Measurements from ENCODE around the gene FGD2. TPM values are rescaled to one million over a fixed set of nuclear protein-coding genes. Genes with fewer than 3 reads are reported as not detected.

FGD2 gene
- total and polyA plus RNA-seq, 2 of the 4 experiments (the other 2 are of a cell fraction), result 0.07 TPM; not detected in 1

DNA sequence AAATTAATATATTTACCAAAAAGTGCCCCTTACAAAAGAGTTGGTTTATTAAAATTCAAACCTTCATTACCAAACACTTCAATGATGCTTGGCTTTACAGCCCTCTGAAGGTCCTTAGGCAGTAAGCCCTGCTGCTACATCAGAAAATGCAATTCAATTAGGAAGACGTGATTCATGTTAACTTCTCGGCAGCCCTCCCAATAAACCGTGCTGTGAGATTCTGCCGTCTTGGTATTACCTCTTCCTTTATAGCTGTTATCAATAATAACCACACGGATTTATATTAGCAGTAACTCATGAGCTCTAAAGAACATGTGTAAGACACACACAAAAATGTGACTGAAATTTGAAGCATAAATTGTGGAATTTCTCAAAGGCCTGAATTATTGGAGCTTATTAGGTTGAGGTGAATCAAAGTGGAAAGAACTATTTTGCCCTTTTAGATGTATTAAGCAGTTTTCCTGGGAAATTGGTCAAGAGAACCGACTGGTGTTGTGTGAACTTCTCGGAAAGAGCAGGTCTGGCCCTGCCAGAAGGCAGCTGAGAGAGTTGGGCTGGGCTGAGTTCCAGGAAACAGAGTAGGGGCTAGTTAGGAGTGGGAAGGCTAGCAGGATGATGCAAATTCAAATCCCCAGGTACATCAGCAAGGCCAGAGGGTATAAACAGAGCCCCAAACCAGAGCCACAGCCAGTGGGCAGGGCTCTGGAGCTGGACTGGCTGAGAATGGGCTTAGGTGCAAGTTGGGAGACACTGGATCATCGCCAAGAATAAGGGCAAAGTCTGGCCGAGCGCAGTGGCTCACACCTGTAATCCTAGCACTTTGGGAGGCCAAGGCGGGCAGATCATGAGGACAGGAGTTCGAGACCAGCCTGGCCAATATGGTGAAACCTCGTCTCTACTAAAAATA, 33.1 kb downstream of the FGD2 start:
- no peak overlapping the region for H2AFZ ChIP-seq (replicated peaks; ENCODE audit: low read length, poor library complexity)
- no peak overlapping the region for H3K23ac ChIP-seq (ENCODE audit: low read depth, low read length)
- intact Hi-C loops (cut with micrococcal nuclease), result no loop called here
- no peaks in the 10 kb centered on the region for H3K9me1 ChIP-seq (ENCODE audit: insufficient read depth, low read length)
- no peaks in the 10 kb centered on the region for H3K36me3 ChIP-seq (ENCODE audit: control insufficient read depth, insufficient read depth, low read length)
- TF ChIP-seq POLR2A (IDR thresholded peaks at IDR 0.05; ENCODE audit: low read depth, low read length) (no peak), MAZ (IDR thresholded peaks at IDR 0.05; ENCODE audit: borderline replicate concordance, low read depth, low read length) (no peak), USF2 (IDR thresholded peaks at IDR 0.05; ENCODE audit: low read depth, low read length) (no peak), CEBPB (IDR thresholded peaks at IDR 0.05; ENCODE audit: low read depth, low read length) (no peak), CHD1 (IDR thresholded peaks at IDR 0.05; ENCODE audit: low read depth, low read length) (no peak), FOS (IDR thresholded peaks at IDR 0.05; ENCODE audit: low read depth, low read length) (no peak), RFX5 (IDR thresholded peaks at IDR 0.05; ENCODE audit: low read depth, low read length) (no peak), MXI1 (IDR thresholded peaks at IDR 0.05; ENCODE audit: borderline replicate concordance, low read depth, low read length) (no peak), NFE2L2 (IDR thresholded peaks at IDR 0.05; ENCODE audit: low read depth, low read length) (no peak)
- TF ChIP-seq, protein P1, sequence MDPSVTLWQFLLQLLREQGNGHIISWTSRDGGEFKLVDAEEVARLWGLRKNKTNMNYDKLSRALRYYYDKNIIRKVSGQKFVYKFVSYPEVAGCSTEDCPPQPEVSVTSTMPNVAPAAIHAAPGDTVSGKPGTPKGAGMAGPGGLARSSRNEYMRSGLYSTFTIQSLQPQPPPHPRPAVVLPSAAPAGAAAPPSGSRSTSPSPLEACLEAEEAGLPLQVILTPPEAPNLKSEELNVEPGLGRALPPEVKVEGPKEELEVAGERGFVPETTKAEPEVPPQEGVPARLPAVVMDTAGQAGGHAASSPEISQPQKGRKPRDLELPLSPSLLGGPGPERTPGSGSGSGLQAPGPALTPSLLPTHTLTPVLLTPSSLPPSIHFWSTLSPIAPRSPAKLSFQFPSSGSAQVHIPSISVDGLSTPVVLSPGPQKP (IDR thresholded peaks at IDR 0.05; ENCODE audit: borderline replicate concordance, low read depth, low read length), result no peak
- no peak overlapping the region for H3K27ac ChIP-seq (ENCODE audit: insufficient read depth, low read length)
- H4K20me1 ChIP-seq (ENCODE audit: insufficient read depth, low read length), result no peaks in the 10 kb centered on the region
- no peak overlapping the region for H2BK20ac ChIP-seq (ENCODE audit: low read depth, low read length)
- no peak overlapping the region for H2BK15ac ChIP-seq (ENCODE audit: low read depth, low read length)
- no peak overlapping the region for H3K4me3 ChIP-seq (ENCODE audit: insufficient read depth, low read depth, low read length)
- ChIA-PET POLR2A (ENCODE audit: unreplicated experiment) (interaction anchor here (0.7 kb wide), 1 partner anchor 9 kb away, joined by 3 read pairs; no protein-coding TSS in a partner anchor), CTCF (interaction anchor here (0.6 to 1.6 kb wide), 2 partner anchors 9 to 142 kb away, joined by 5 to 6 read pairs; no protein-coding TSS in a partner anchor)
- H2BK120ac ChIP-seq (ENCODE audit: low read depth, low read length), result no peak overlapping the region
- BruUV-seq (replicated peaks), result no TSS peak
- H3K27me3 ChIP-seq (ENCODE audit: control insufficient read depth, insufficient read depth, low read length), result peaks cover 8% of the 10 kb centered on the region
- H2AK5ac ChIP-seq (ENCODE audit: low read depth, low read length), result no peak overlapping the region
- WGBS, 2 experiments (ENCODE audit: extremely low coverage in 2 of 2, insufficient read length in 1 of 2), result 54% methylated on average over 5 of the region's 13 CpGs; no CpG with 5 or more reads in 1 of the 2 experiments
- no peaks in the 10 kb centered on the region; the same call in 1 of the 2 replicates for H3K4me1 ChIP-seq (ENCODE audit: control insufficient read depth, insufficient read depth, low read length)
- no peak overlapping the region for H2AK9ac ChIP-seq (replicated peaks; ENCODE audit: low read depth, low read length, poor library complexity)
- in situ Hi-C loops (cut with MboI; ENCODE audit: low sequenced_read_pairs), result no loop called here
- H3K9ac ChIP-seq (ENCODE audit: low read depth, low read length), result no peak overlapping the region
- no peaks in the 10 kb centered on the region for H3K9me3 ChIP-seq (ENCODE audit: control insufficient read depth, insufficient read depth, low read length)
- H3K4ac ChIP-seq (ENCODE audit: low read depth, low read length), result no peak overlapping the region
- no peaks in the 10 kb centered on the region for H3K79me1 ChIP-seq (ENCODE audit: low read depth in 1 of 2, low read length in 2 of 2)
- H4K8ac ChIP-seq (ENCODE audit: low read depth in 2 of 2, low read length in 2 of 2), result no peak overlapping the region
- no peak overlapping the region for H3K56ac ChIP-seq (ENCODE audit: extremely low read depth, insufficient read depth, low read length)
- H4K5ac ChIP-seq (ENCODE audit: low read depth, low read length), result no peak overlapping the region
- peak; percentile 28 for DNase-seq
- dilution Hi-C loops (cut with HindIII; ENCODE audit: low sequenced_read_pairs, unreplicated experiment), result no loop called here
- no peak overlapping the region for H4K91ac ChIP-seq (ENCODE audit: insufficient read depth, low read depth, low read length)
- no peak overlapping the region for H3K18ac ChIP-seq (ENCODE audit: low read depth, low read length)
- no peak for ATAC-seq (ENCODE audit: low read depth)
- H3K4me2 ChIP-seq (ENCODE audit: low read depth, low read length), result no peak overlapping the region
- H3K14ac ChIP-seq (replicated peaks; ENCODE audit: low read depth, low read length), result no peak overlapping the region
- H2BK5ac ChIP-seq (ENCODE audit: low read depth, low read length, poor library complexity, severe bottlenecking), result no peak overlapping the region
